Esophagus (tissue), 2 donors: ENCODE results near the gene BMAL2. TPM values are rescaled to one million over a fixed set of nuclear protein-coding genes. Genes with fewer than 3 reads are reported as not detected.
A peak's percentile ranks its signal among the peaks of the same experiment; 100 is the strongest.

ENCODE experiments used
- H3K27ac ChIP-seq, 2 donors: one replicate each; pipeline ENCODE4 v1.5.1; 2013; ENCODE audit warnings: low read depth in 2 of 2, mild to moderate bottlenecking in 2 of 2, inconsistent platforms in 1 of 2, low read length in 1 of 2, moderate library complexity in 1 of 2
- H3K27me3 ChIP-seq, 2 donors: one replicate each; pipeline ENCODE4 v1.6.1; 2013; ENCODE audit warnings: low read length in 2 of 2, control low read depth in 1 of 2, mild to moderate bottlenecking in 1 of 2; ENCODE audit not compliant: insufficient read depth in 2 of 2, control insufficient read depth in 1 of 2
- H3K36me3 ChIP-seq, 2 donors: one replicate each; pipeline ENCODE4 v1.6.1; 2013; ENCODE audit warnings: low read length in 1 of 2; ENCODE audit not compliant: control insufficient read depth in 2 of 2, insufficient read depth in 2 of 2
- H3K4me1 ChIP-seq, 2 donors: one replicate each; pipeline ENCODE4 v1.6.1; 2013; ENCODE audit warnings: low read length in 1 of 2; ENCODE audit not compliant: control insufficient read depth in 2 of 2, insufficient read depth in 2 of 2
- H3K4me3 ChIP-seq, 2 donors: one replicate each; pipeline ENCODE4 v1.5.1; 2013; ENCODE audit warnings: low read length in 2 of 2, mild to moderate bottlenecking in 2 of 2, low read depth in 1 of 2, moderate library complexity in 1 of 2
- H3K9me3 ChIP-seq, 2 donors: one replicate each; pipeline ENCODE4 v1.6.1; 2013; ENCODE audit warnings: mild to moderate bottlenecking in 2 of 2, low read depth in 1 of 2, low read length in 1 of 2, moderate library complexity in 1 of 2; ENCODE audit not compliant: control insufficient read depth in 2 of 2, insufficient read depth in 1 of 2
- WGBS, 2 donors: extraction: QIAGEN DNeasy Blood & Tissue Kit; methylation state at CpG; one replicate each; pipeline ENCODE4 v1.1.7; 2013; 5-methylcytosine and 5-hydroxymethylcytosine counted together
- polyA plus RNA-seq, 2 donors: library from polyadenylated mRNA; stranded (reverse); fragments of 200-250 nt; gene quantifications; one replicate each; pipeline ENCODE4 v1.2.3, GENCODE V29; 2013
- donor health status: healthy with polysubstance abuse.
- donor health status: Bipolar disorder and iron deficiency.

The BMAL2 gene
- 10 to 100 TPM; 27.7 to 35.4 TPM for polyA plus RNA-seq

GRCh38 chr12:27332714-27333402, at the start of gene BMAL2:
BMAL2 (plus strand) TSS chr12:27332836; CDS start chr12:27333073, 237 bp downstream.
- WGBS, 2 donors = 0 to 1% methylated on average over 33 to 95 of the region's 96 CpGs
- no peaks in the 10 kb centered on the region for H3K27me3 ChIP-seq
- H3K27ac ChIP-seq = peak within 1 kb of the TSS; percentile 77 to 91
- H3K4me3 ChIP-seq = peak within 1 kb of the TSS; percentile 77 to 85
- H3K4me1 ChIP-seq = peaks cover 0 to 10% of the 10 kb centered on the region in 2 donors
- H3K36me3 ChIP-seq = no peaks in the 10 kb centered on the region
- H3K9me3 ChIP-seq = no peaks in the 10 kb centered on the region

- H3K27me3 ChIP-seq = no peaks in the 10 kb centered on the region
- peak overlapping the region in 1 of 2 donors; percentile 31 for H3K27ac ChIP-seq
- 93 to 95% methylated on average over 3 of the region's 3 CpGs for WGBS, 2 donors
- H3K36me3 ChIP-seq = no peaks in the 10 kb centered on the region
- H3K9me3 ChIP-seq = no peaks in the 10 kb centered on the region
- H3K4me3 ChIP-seq = no peak overlapping the region
- no peaks in the 10 kb centered on the region for H3K4me1 ChIP-seq
Measured at GRCh38 chr12:27284021-27284420, 48.6 kb upstream of the BMAL2 start.

GRCh38 chr12:27284751-27285150, 47.9 kb upstream of the BMAL2 start:
- WGBS, 2 donors = 72 to 77% methylated on average over 2 of the region's 2 CpGs
- H3K4me1 ChIP-seq = no peaks in the 10 kb centered on the region
- no peak overlapping the region for H3K4me3 ChIP-seq
- H3K36me3 ChIP-seq = no peaks in the 10 kb centered on the region
- no peak overlapping the region for H3K27ac ChIP-seq
- H3K9me3 ChIP-seq = no peaks in the 10 kb centered on the region
- H3K27me3 ChIP-seq = no peaks in the 10 kb centered on the region

- no peak overlapping the region for H3K27ac ChIP-seq
- no peaks in the 10 kb centered on the region for H3K9me3 ChIP-seq
- H3K4me1 ChIP-seq = no peaks in the 10 kb centered on the region
- 84 to 90% methylated on average over 1 of the region's 1 CpG for WGBS, 2 donors
- no peaks in the 10 kb centered on the region for H3K27me3 ChIP-seq
- H3K4me3 ChIP-seq = no peak overlapping the region
- H3K36me3 ChIP-seq = no peaks in the 10 kb centered on the region
Measured at GRCh38 chr12:27285403-27285802, 47.2 kb upstream of the BMAL2 start.

- Histone ChIP-seq H3K27me3 (no peaks in the 10 kb centered on the region), H3K27ac (no peak overlapping the region), H3K9me3 (no peaks in the 10 kb centered on the region), H3K4me1 (peaks cover 0 to 2% of the 10 kb centered on the region in 2 donors), H3K4me3 (no peak overlapping the region), H3K36me3 (no peaks in the 10 kb centered on the region)
- WGBS, 2 donors = 87 to 90% methylated on average over 3 of the region's 3 CpGs
Measured at GRCh38 chr12:27289414-27289813, 43.2 kb upstream of the BMAL2 start.

GRCh38 chr12:27290501-27291168, 42.0 kb upstream of the BMAL2 start:
- Histone ChIP-seq H3K9me3 (no peaks in the 10 kb centered on the region), H3K27ac (no peak overlapping the region)

GRCh38 chr12:27291862-27292261, 40.8 kb upstream of the BMAL2 start:
- Histone ChIP-seq H3K4me1 (peaks cover 0 to 2% of the 10 kb centered on the region in 2 donors), H3K36me3 (peaks cover 0 to 3% of the 10 kb centered on the region in 2 donors), H3K27ac (no peak overlapping the region), H3K27me3 (no peaks in the 10 kb centered on the region), H3K9me3 (no peaks in the 10 kb centered on the region), H3K4me3 (no peak overlapping the region)
- WGBS, 2 donors = 31 to 54% methylated on average over 1 of the region's 1 CpG

More at GRCh38 chr12:27290501-27291168, 42.0 kb upstream of the BMAL2 start:
- no peak overlapping the region for H3K4me3 ChIP-seq
- no peaks in the 10 kb centered on the region for H3K27me3 ChIP-seq
- no peaks in the 10 kb centered on the region for H3K36me3 ChIP-seq
- H3K4me1 ChIP-seq = peaks cover 0 to 2% of the 10 kb centered on the region in 2 donors
- 68 to 82% methylated on average over 4 of the region's 4 CpGs for WGBS, 2 donors

- H3K27me3 ChIP-seq = no peaks in the 10 kb centered on the region
- peaks cover 0 to 2% of the 10 kb centered on the region in 2 donors for H3K4me1 ChIP-seq
- H3K27ac ChIP-seq = no peak overlapping the region
- no peaks in the 10 kb centered on the region for H3K9me3 ChIP-seq
- peaks cover 0 to 4% of the 10 kb centered on the region in 2 donors for H3K36me3 ChIP-seq
- WGBS, 2 donors = 92 to 93% methylated on average over 2 of the region's 2 CpGs
- no peak overlapping the region for H3K4me3 ChIP-seq
Measured at GRCh38 chr12:27292718-27293117, 39.9 kb upstream of the BMAL2 start.

GRCh38 chr12:27293463-27293862, 39.2 kb upstream of the BMAL2 start:
- H3K36me3 ChIP-seq = peaks cover 0 to 4% of the 10 kb centered on the region in 2 donors
- 20 to 23% methylated on average over 3 of the region's 3 CpGs for WGBS, 2 donors

More at GRCh38 chr12:27293463-27293862, 39.2 kb upstream of the BMAL2 start:
- Histone ChIP-seq H3K27me3 (no peaks in the 10 kb centered on the region), H3K4me3 (no peak overlapping the region), H3K27ac (peak overlapping the region in 1 of 2 donors; percentile 37), H3K4me1 (peaks cover 0 to 2% of the 10 kb centered on the region in 2 donors), H3K9me3 (no peaks in the 10 kb centered on the region)
